ENCODE results near the gene KRT71. TPM values are rescaled to one million over a fixed set of nuclear protein-coding genes. Genes with fewer than 3 reads are reported as not detected.
A peak's percentile ranks its signal among the peaks of the same experiment; 100 is the strongest.

Gene KRT71
- total RNA-seq, 1 donor from 2014 or later: not detected

DNA sequence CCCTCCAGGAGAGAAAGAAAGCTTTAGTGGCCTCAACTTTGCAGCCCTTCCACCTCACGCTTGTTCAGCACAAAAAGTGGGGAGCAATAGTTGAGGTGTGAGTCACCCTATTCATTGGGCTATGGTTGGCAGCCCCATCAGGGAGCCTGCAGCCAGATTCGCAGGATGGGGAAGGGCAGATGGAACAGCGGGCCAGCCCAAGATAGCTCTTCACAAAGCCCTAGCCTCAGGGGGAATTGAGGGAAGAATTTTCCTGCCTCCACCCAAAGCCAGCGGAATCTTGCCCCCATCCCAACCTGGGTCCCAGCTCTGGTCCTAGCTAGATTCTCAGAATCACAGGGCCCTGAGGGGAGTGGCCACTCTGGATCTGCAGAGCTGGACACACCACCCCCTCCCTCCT, 29.1 kb downstream of the KRT71 start:
- Mint-ChIP-seq H3K27ac (no peak overlapping the region), H3K4me3 (ENCODE audit: low read depth) (no peak overlapping the region), H3K4me1 (ENCODE audit: low read depth) (no peaks in the 10 kb centered on the region), H3K9me3 (ENCODE audit: low read depth) (no peaks in the 10 kb centered on the region), H3K27me3 (peaks cover 24% of the 10 kb centered on the region), H3K36me3 (ENCODE audit: insufficient read depth) (no peaks in the 10 kb centered on the region)
- peak; percentile 5 for DNase-seq (ENCODE audit: low spot score, unreplicated experiment)
- TF ChIP-seq, protein P1, sequence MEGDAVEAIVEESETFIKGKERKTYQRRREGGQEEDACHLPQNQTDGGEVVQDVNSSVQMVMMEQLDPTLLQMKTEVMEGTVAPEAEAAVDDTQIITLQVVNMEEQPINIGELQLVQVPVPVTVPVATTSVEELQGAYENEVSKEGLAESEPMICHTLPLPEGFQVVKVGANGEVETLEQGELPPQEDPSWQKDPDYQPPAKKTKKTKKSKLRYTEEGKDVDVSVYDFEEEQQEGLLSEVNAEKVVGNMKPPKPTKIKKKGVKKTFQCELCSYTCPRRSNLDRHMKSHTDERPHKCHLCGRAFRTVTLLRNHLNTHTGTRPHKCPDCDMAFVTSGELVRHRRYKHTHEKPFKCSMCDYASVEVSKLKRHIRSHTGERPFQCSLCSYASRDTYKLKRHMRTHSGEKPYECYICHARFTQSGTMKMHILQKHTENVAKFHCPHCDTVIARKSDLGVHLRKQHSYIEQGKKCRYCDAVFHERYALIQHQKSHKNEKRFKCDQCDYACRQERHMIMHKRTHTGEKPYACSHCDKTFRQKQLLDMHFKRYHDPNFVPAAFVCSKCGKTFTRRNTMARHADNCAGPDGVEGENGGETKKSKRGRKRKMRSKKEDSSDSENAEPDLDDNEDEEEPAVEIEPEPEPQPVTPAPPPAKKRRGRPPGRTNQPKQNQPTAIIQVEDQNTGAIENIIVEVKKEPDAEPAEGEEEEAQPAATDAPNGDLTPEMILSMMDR (IDR thresholded peaks at IDR 0.05; ENCODE audit: unreplicated experiment): no peak

DNA sequence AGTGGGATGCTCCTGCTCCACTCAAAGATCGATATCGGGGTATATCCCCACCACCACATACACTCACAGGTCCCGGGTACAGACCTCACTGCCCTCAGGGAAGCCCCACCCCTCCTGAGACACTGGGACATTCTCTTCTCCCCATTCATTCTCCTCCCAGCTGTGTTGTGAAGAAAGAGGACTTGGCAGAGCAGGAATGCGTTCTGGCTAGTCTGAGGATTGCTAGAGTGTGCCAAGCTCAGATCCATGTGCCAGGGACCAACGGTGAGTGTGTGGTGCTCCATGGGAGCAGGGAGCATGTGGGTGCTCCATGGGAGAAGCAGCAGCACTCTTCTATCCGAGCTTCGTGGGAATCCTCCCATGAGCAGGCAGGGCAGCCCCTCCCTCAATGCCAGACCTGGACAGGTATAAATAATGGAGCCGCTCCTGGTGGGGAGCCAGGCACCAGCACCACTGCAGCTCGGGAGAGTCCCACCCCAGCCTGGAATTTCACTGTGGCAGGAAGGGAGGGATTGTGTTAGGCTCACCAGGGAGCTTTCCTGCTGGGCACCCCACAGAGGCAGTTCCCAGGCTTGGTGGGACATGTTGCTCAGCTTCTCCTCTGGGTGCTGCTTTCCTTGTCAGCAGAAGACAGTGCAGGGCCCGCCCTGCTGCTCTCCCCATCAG, 30.5 kb downstream of the KRT71 start:
- no peaks in the 10 kb centered on the region for H3K36me3 Mint-ChIP-seq (ENCODE audit: insufficient read depth)
- H3K27ac Mint-ChIP-seq: no peak overlapping the region
- DNase-seq (ENCODE audit: low spot score, unreplicated experiment): peak; percentile 7
- no peaks in the 10 kb centered on the region for H3K9me3 Mint-ChIP-seq (ENCODE audit: low read depth)
- peaks cover 29% of the 10 kb centered on the region for H3K27me3 Mint-ChIP-seq
- H3K4me1 Mint-ChIP-seq (ENCODE audit: low read depth): no peaks in the 10 kb centered on the region
- TF ChIP-seq, protein P1 (IDR thresholded peaks at IDR 0.05; ENCODE audit: unreplicated experiment): no peak
- no peak overlapping the region for H3K4me3 Mint-ChIP-seq (ENCODE audit: low read depth)

DNA sequence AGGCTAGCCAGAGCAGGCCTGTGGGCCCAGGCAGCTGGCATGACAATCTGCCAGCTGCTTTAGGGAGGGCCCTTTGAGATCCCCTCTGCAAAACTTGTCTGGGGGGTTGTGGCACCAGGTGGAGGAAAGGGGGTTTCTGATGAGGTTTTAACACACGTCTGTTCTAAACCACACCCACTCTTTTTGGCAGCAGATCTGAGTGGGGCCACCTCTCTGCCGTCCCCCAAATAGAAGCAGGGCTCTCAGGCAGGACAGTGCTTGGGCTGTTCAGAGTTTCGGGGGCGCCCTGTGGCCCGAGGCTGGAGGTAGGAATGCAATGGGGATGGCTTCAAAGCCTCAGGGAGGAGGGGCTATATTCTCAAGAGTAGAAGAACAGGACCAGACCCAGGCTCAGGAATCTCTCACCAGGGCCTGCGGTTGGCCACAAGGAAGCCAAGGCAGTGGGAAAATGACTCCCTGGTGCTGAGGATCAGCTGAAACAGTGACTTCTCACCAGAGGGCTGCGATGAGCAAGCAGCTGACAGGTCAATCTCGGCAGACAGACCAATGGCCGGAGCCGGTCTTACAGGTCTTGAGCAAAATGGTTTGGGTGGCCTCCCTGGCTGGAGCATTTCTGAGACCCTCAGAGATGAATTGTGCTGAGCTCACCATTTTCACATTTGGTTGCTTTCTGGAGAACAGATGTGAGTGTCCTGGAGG, 31.2 kb downstream of the KRT71 start:
- peaks cover 33% of the 10 kb centered on the region for H3K27me3 Mint-ChIP-seq
- no peaks in the 10 kb centered on the region for H3K36me3 Mint-ChIP-seq (ENCODE audit: insufficient read depth)
- TF ChIP-seq, protein P1 (IDR thresholded peaks at IDR 0.05; ENCODE audit: unreplicated experiment): no peak
- H3K4me3 Mint-ChIP-seq (ENCODE audit: low read depth): no peak overlapping the region
- no peak overlapping the region for H3K27ac Mint-ChIP-seq
- peak; percentile 8 for DNase-seq (ENCODE audit: low spot score, unreplicated experiment)
- no peaks in the 10 kb centered on the region for H3K9me3 Mint-ChIP-seq (ENCODE audit: low read depth)
- H3K4me1 Mint-ChIP-seq (ENCODE audit: low read depth): no peaks in the 10 kb centered on the region

- Mint-ChIP-seq H3K9me3 (ENCODE audit: low read depth) (no peaks in the 10 kb centered on the region), H3K4me1 (ENCODE audit: low read depth) (no peaks in the 10 kb centered on the region), H3K27me3 (peaks cover 34% of the 10 kb centered on the region), H3K4me3 (ENCODE audit: low read depth) (no peak overlapping the region), H3K36me3 (ENCODE audit: insufficient read depth) (no peaks in the 10 kb centered on the region), H3K27ac (no peak overlapping the region)
- DNase-seq (ENCODE audit: low spot score, unreplicated experiment): peak; percentile 5
- TF ChIP-seq, protein P1 (IDR thresholded peaks at IDR 0.05; ENCODE audit: unreplicated experiment): no peak
Measured at GRCh38 chr12:52521175-52521567, 31.8 kb downstream of the KRT71 start.

DNA sequence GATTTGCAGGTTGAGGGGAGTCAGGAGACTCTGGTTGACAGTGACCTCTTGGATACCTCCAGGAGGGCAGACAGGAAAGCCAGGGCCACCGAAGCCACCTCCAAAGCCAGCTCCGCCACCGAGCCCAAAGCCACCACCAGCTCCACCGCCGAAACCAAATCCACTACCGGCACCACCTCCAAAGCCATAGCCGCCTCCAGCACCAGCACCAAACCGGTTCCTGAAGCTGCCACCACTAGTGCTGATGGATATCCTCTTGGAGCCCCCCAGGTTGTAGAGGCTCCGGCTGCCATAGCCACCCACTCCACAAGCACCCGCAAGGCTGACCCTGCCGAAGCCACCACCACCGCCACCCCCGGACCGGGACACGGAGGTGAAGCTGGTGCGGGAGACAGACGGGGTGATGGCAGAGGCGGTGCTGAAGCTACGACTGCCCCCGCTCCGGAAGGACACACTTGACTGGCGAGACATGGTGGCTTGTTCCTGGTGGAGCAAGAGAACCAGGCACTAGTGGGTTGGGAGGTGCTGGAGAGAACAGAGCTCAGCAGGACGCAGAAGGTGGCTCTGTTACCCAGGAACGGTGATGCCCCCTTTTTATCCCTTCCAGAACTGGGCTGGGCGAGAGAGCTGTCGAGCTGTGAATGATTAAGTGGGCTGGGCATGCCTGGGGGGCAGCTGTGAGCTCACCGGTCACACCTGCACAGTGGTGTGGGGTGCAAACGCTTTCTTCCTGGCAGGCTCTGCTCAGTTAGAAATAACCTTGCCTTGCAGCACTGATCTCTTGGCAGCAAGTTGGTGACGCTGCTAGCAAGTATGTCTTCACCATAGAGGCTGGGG, 32.9 kb downstream of the KRT71 start, which contains the start of gene KRT5:
Gene KRT5 (minus strand): TSS at position 569 of the 837 bp plus-strand sequence. CDS start 98 bp downstream, at position 471.
- Mint-ChIP-seq H3K4me3 (ENCODE audit: low read depth) (no peak within 1 kb of the TSS), H3K9me3 (ENCODE audit: low read depth) (no peaks in the 10 kb centered on the region), H3K27ac (no peak within 1 kb of the TSS), H3K36me3 (ENCODE audit: insufficient read depth) (no peaks in the 10 kb centered on the region), H3K4me1 (ENCODE audit: low read depth) (no peaks in the 10 kb centered on the region), H3K27me3 (peaks cover 36% of the 10 kb centered on the region)
- DNase-seq (ENCODE audit: low spot score, unreplicated experiment): peak; percentile 7
- TF ChIP-seq, protein P1 (IDR thresholded peaks at IDR 0.05; ENCODE audit: unreplicated experiment): no peak

Measured in progenitor cell of endocrine pancreas (in vitro differentiated cells).